Stimulated activated CD4-positive, alpha-beta T cell treated with anti-CD3 and anti-CD28 coated beads, TNF-alpha, amount 100 ng/mL, for 4 hours (primary cell): ENCODE measurements around the gene DDX6.
"Not testable (repeated sequence)": the region's sequence is repeated elsewhere in the genome, so short reads cannot be mapped to it uniquely, and the experiment has no call there.

Experiments
- DNase-seq, 3 experiments: peaks; one replicate each; pipeline ENCODE4 v3.0.0-alpha.2; 2020; ENCODE audit warnings: low read depth in 3 of 3

The DDX6 gene, protein sequence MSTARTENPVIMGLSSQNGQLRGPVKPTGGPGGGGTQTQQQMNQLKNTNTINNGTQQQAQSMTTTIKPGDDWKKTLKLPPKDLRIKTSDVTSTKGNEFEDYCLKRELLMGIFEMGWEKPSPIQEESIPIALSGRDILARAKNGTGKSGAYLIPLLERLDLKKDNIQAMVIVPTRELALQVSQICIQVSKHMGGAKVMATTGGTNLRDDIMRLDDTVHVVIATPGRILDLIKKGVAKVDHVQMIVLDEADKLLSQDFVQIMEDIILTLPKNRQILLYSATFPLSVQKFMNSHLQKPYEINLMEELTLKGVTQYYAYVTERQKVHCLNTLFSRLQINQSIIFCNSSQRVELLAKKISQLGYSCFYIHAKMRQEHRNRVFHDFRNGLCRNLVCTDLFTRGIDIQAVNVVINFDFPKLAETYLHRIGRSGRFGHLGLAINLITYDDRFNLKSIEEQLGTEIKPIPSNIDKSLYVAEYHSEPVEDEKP

DNA sequence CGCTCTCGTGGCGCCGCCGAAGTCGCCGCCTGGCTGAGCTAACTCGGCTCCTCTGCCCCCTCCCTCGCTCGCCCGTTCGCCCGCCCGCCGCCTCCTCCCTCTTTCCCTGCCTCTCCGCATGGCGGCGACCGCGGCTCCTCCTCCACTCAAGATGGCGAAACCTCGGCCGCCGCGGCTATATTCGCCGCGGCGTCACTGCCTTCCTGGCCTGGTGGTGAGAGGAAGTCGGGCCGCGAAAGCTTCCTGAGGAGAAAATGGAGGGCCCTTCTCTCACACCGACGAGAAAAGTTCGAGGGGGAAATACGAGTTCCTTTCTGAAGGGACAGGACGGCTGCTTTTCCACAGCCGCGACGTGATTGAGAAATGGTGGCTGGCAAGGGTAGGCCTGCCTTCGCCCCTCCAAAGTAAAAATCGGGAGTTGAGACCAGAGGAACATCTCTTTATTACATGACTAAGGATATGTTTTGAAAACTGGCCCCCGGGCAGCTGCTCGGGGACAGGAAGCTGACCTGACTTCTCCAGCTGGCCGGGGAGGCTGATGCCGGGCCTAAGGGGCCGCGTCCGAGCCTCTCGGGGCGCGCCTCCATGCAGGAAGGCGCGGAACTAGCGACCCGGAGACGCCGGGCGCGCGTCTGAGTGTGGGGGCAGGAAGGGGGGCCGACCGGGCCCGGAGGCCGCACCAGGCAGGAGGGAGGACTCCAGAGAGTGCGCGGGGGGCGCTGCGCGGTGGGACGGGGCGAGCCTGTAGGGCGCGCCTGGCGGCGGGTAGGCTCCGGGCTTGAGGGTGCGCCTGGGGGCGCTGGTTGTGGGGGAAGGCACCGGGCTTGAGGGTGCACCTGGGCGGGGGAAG, at the start of gene DDX6:
TSS of gene DDX6 (minus strand) at position 54 of the 850 bp plus-strand sequence. CDS start 4,913 bp downstream, outside the sequence.
- DNase-seq, result peak; percentile 79 to 84 (median 80)

DNA sequence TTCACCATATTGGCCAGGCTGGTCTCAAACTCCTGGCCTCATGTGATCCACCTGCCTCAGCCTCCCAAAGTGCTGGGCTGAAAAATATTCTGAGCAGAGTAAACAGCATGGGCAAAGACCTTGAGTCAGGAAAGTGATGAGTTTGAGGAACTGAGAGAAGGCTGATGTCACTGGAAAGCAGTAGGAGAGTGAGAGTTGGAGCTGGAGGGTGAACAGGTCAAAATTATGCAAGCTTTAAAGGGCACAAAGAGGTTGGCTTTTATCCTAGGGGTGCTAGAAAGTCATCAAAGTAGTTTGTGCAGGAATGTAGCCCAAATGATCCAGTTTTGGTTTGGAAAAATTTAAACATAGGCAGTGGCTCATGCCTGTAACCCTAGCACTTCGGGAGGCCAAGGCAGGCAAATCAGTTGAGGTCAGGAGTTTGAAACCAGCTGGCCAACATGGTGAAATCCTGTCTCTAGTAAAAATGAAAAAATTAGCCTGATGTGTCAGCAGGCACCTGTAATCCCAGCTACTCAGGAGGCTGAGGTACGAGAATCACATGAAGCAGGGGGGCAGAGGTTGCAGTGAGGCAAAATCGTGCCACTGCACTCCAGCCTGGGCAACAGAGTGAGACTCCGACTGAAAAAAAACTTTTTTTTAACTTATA, 48.1 kb upstream of the DDX6 start:
- no peak for DNase-seq

DNA sequence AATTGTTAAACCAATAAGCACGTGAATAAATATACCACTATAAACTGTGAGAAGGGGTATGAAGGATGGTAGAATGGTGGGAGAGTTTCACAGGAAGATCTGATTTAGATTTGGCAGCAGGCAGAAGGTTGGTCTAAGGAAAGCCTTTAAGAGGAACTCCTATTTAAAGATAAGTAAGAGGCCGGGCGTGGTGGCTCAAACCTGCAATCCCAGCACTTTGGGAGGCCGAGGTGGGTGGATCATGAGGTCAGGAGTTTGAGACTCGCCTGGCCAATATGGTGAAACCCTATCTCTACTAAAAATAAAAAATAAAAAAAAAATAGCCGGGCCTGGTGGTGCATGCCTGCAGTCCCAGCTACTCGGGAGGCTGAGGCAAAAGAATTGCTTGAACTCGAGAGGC, 46.9 kb upstream of the DDX6 start:
- DNase-seq, result no peak

DNA sequence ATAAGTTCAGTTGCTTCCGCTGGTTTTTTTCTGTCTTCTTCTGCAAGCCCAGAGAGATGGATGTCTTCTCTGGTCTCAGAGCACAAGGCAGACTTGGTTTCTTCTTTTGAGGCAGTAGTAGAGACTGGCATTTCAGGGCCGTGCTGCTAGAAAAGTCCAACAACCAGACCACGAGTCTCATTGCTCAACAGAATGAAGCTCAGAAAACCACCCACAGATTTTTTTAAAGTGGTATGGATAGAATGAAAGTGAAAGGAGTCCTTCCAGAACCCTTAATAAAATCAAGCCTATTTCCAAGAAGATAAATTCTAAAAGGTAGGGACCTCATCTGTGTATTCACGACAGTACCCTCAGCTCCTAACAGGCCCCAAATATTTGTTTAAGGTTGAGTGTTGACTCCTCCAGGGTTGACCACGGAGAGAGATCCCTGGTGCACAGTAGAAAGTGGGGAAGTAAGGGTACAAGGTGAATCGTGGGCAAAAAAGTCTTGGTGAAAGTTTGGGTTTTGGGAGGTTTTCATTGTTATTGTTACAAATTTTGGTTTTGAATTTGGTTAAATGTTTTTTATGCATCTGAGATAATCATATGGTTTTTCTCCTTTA, 43.6 kb upstream of the DDX6 start:
- DNase-seq, result no peak

DNA sequence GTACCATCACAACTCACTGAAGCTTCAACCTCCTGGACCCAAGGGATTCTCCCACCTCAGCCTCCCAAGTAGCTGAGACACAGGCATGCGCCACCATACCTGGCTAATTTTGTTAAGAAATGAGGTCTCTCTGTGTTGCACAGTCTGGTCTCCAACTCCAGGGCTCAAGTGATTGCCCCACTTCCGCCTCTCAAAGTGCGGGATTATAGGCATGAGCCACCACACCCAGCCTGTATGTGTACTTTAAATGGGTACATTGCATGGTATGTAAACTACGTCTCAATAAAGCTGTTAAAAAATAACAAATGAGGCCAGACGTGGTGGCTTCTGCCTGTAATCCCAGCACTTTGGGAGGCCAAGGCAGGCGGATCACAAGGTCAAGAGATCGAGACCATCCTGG, 36.2 kb upstream of the DDX6 start:
- no peak for DNase-seq

DNA sequence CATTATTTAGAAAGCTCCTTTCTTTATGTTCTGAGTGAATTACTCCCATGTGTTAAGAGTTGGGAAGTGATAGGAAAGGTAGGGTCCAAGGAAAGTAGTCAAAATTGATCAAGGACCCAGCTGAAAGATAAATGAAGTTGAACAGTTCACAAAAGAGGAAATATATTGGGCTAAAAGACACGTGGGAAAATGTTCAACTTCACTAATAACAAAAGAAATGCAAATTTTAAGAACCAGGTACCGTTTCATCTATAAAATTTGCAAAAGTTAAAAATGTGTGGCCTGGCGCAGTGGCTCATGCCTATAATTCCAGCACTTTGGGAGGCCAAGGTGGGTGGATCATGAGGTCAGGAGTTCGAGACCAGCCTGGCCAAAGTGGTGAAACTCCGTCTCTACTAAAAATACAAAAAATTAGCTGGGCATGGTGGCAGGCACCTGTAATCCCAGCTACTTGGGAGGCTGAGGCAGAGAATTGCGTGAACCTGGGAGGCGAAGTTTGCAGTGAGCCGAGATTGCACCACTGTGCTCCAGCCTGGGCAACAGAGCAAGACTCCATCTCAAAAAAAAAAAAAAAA, 32.1 kb upstream of the DDX6 start:
- not testable (repeated sequence) for DNase-seq

DNA sequence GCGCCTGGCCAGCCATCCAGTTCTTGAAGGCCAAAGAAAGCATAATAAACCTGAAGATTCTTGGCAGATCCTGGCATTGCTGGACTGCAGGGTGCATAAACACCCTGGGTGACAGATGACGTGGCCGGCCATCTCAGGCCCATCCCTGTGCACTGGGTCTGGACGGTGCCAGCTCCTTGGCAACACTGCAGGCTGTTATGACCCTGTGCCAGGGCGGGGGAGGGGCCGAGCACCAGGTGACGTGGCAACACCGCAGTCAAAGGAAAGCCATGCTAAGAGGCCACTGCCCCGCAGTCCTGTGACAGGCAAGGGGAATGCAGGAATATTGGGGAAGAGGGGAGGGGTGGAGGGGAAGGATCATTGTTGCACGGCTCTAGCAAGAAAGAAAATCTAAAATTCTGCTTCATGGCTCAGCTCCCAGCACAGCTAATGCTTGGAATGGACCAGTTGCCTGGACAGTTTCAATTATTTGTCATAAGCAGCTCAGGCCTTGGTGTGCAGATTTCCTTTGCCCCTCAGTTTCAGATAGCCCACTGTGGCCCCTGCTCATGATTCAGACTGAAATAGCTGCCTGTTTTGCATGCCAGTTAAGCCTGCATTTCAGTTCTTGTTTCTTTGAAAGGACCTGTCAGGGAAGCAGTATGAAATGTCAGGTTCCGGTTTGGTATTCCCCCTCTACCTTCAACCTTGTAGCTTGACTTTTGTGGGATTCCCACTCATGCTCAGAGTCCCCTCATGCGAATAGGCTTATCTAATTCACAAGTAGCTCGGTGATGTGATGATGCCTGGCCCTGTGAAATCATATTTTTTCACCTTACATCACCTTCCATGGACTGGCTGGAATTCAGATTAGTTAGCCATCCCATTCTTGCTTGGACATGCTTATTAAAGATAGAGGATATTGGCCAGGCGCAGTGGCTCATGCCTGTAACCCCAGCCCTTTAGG, 29.7 kb upstream of the DDX6 start:
- no peak for DNase-seq

DNA sequence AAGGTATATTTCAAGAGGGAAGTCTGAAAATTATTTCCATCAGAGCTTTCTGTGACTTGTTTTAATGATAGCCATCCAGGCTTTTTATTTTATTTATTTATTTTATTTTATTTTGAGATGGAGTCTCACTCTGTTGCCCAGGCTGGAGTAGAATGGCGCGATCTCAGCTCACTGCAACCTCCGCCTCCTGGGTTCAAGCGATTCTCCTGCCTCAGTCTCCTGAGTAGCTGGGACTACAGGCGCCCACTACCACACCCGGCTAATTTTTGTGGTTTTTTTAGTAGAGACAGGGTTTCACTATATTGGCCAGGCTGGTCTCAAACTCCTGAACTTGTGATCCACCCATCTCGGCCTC, 29.0 kb upstream of the DDX6 start:
- DNase-seq, result not testable (repeated sequence)

DNA sequence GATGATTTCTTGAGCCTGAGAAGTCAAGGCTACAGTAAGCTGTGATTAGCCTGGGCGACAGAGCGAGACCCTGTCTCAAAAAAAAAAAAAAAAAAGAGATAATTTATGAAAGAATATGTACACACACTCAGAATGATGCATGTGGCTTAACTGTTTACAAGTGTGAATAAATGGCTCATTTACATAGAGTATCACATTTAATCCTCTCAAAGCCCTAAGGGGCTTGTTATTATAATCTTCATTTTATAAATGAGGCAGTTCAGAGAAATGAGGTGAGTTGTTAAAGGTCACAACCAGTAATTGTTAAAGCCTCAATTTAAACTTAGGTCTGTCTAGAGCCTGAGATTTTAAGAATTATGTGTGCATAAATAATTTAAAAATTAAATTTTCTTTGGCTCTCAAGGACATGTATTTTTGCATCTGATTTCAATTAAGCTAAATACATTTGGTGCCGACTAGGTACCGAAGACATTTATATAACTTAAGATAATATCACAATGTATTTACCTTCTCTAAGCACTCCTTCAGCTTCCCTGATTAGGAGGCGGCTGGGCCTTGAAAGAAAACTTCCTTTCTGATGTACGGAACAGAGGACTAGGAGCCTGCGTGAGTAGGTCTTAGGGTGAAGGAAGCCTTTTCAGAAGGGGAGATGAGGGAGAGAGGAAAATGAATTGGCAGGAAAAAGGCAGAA, 28.5 kb upstream of the DDX6 start:
- DNase-seq, result no peak

DNA sequence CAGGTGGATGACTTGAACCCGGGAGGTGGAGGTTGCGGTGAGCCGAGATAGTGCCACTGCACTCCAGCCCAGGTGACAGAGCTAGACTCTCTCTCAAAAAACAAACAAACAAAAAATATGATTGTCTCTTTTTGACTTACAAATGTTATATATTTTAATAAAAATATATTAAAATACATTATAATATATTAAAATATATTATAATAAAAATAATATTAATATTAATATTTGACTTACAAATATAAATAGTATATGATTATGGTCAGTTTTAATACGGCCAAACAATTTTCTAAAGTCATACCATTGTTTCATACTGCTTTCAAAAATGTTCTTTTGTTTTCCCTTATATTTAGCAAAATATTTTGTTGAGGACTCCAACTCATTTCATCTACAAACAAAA, 27.2 kb upstream of the DDX6 start:
- no peak for DNase-seq

DNA sequence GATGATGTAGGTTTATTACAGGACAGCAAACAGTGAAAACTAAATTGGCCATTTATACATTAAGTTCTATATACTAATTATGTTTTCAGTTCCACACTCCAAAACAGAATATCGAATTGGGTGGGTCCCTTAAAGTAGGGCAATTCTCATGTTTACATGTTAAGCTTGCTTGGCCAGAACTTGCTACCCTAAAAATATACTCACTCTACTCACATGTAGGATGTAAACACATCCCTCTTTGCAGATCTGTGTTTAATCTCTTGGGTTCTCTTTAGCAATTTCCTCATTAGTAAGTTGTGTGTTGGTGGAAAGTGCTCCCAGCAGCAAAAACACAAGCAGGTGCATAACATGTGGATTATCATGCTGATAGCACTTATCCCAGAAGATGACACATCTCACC, 22.6 kb upstream of the DDX6 start:
- no peak for DNase-seq

DNA sequence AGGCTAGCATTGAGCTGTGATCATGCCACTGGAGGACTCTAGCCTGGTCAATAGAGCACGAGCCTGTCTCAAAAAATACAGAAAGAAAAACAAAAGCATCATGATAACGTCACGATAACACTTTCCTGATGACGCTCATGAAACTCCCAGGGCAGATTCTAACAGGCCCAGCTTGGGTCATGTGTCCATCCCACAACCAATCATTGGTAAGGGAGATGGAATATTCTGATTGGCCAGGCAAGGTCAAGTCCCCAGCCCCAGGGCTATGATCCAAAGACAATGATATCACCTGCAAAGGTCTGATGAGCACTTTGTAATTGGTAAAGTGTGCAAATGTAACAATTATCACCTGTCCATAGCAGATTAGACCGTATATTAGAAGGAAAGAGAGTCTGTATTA, 21.5 kb upstream of the DDX6 start:
- DNase-seq, result no peak

DNA sequence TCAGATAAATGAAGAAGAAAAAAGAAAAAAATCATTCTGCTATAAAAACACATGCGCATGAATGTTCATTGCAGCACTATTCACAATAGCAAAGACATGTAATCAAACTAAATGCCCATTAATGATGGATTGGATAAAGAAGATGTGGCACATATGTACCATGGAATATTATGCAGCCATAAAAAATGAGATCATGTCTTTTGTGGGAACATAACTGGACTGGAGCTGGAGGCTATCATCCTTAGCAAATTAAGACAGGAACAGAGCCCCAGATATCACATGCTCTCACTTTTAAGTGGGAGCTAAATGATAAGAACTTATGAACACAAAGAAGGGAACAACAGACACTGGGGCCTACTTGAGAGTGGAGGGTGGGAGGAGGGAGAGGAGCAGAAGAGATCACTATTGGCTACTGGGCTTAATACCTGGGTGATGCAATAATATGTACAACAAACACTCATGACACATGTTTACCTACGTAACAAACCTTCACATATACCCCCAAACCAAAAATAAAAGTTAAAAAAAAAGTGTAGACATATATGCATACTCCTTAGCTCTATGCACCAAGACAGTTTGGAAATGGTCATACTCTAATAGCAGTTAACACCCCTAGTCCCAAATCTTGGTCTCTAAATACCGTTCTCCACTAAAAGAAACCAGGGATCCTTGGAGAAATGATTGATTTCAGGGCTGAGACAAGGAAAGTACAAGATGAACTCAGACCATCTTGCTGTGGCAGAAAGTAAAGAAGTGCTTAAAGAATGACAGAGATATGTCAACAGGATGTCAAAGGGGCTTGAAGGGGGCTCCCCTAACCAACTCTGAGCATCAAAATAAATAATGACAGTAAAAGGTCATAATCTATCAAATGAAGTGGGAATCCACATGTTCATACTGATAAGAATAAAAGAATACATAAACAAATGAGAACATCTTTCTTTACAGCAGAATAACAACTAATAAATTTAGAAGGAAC, 17.1 kb upstream of the DDX6 start:
- DNase-seq, result no peak

DNA sequence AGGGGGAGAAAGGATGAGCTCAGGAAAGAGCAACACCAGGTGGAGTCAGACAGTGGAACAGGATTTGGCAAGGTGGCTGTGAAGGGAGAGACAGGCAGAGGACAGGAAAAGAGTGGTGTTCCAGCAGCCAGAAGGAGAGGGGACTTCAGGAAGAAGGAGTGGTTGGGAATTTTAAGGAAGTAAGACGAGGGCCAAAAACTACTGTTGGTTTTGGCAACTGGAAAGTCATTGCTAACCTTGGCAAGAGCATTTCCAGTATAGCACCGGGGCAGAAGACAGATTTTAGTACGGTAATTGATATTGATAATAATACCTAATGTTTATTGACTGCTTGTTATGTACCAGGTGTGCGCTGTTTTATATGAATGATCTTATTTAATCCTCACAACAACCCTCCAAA, 15.4 kb upstream of the DDX6 start:
- no peak for DNase-seq

DNA sequence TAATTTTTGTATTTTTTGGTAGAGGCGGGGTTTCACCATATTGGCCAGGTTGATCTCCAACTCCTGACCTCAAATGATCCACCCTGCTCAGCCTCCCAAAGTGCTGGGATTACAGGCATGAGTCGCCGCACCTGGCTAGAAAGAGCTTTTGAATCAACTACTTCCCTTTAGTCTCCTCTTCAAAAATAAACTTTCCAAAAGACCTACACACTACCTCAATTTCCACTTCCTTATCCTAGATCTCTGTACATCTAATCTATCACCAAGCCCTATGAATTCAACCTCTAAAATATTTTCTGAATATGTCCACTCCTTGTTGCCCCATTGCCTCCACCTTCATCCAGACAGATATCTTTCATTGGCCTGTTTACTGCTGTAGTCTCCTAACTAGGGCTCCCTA, 13.1 kb upstream of the DDX6 start:
- DNase-seq, result no peak

DNA sequence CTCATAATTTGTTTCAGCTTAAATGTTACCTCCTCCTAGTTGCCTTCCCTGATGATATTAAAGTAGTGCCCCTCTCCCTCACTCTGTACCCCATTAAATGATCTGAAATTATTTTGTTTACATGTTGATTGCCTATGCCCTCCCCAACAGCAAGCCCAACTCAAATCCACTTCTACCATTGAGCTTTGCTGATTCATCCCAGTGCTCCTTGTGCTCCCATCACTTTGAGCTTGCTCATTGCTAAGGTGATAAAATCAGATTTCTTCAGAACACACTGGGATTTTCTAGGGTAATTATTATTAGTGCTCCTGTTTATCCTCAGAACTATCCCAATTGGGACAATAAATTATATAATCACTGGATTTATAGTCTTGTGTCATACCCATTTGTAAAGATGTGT, 8.4 kb upstream of the DDX6 start:
- DNase-seq, result no peak

DNA sequence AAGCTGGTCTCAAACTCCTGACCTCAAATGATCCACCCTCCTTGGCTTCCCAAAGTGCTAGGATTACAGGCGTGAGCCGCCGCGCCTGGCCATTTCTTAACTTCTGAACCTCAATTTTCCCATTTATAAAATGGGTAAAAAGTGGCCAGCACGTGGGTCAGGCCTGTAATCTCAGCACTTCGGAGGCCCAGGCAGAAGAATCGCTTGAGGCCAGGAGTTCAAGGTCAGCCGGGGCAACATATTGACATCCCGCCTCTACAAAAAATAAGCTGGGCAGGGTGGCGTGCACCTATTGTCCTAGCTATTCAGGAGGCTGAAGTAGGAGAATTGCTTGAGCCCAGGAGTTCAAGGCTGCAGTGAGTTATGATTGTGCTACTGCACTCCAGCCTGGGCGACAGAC, 6.5 kb upstream of the DDX6 start:
- no peak for DNase-seq

DNA sequence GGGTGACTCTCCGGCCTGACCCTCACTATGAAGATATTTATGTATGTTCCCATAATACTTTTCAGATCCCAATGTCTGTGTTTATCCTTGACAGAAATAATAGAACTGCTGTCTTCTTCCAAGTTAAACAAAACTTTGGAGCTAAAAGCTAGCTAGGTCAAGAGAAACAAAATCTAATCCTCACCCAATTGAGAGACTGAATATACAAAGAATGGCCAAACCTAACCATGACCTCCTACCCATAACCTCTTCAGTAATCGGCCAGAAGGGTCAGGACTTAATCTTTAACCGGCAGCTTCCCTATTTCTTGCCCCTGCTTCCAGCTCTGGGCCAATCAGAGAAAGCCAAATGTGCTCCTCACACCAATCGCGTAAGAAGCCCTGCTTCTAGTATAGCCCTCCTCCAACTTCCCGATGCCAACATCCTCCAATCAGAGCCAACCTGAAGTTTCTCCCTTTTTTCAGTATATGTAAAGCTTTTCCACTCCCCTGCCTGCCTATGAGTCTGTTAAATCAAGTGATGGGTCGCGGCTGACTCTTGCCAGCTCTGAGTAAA, 1.7 kb upstream of the DDX6 start:
- peak; percentile 23 to 53 (median 35) for DNase-seq
